GM23248 (cell line): ENCODE measurements around the gene PNMA1. TPM values are rescaled to one million over a fixed set of nuclear protein-coding genes. Genes with fewer than 3 reads are reported as not detected.

Source experiments
- DNase-seq: peaks from one replicate; pipeline ENCODE4 v3.0.0-alpha.2; 2015
- H2AFZ ChIP-seq: fragments of 200-600 bp; sonication (generic); 2 replicates; pipeline ENCODE4 v1.6.1; 2016; ENCODE audit warnings: antibody characterized with exemption
- H3F3A ChIP-seq: fragments of 200-600 bp; sonication (generic); 2 replicates; pipeline ENCODE4 v1.6.1; 2016; ENCODE audit warnings: mild to moderate bottlenecking, antibody characterized with exemption, mixed run types; ENCODE audit not compliant: insufficient read depth
- H3K27ac ChIP-seq: fragments of 200-600 bp; sonication (generic); 2 replicates; pipeline ENCODE4 v1.5.1; 2016; ENCODE audit warnings: mild to moderate bottlenecking
- H3K27me3 ChIP-seq: fragments of 200-600 bp; sonication (generic); replicated peaks from 2 replicates; pipeline ENCODE4 v1.6.1; 2016; ENCODE audit warnings: mild to moderate bottlenecking; ENCODE audit not compliant: insufficient read depth
- H3K36me3 ChIP-seq: fragments of 200-600 bp; sonication (generic); 2 replicates; pipeline ENCODE4 v1.6.1; 2016; ENCODE audit warnings: low read depth, mild to moderate bottlenecking
- H3K4me1 ChIP-seq: fragments of 200-600 bp; sonication (generic); 2 replicates; pipeline ENCODE4 v1.6.1; 2016; ENCODE audit warnings: mild to moderate bottlenecking; ENCODE audit not compliant: insufficient read depth
- H3K4me2 ChIP-seq: fragments of 200-600 bp; sonication (generic); one replicate; pipeline ENCODE4 v1.6.1; 2016; ENCODE audit warnings: mild to moderate bottlenecking; ENCODE audit not compliant: unreplicated experiment
- H3K4me3 ChIP-seq: fragments of 200-600 bp; sonication (generic); 2 replicates; pipeline ENCODE4 v1.5.1; 2016; ENCODE audit warnings: mild to moderate bottlenecking
- H3K79me2 ChIP-seq: fragments of 200-600 bp; sonication (generic); 2 replicates; pipeline ENCODE4 v1.6.1; 2016; ENCODE audit warnings: mild to moderate bottlenecking; ENCODE audit not compliant: insufficient read depth
- H3K9ac ChIP-seq: fragments of 200-600 bp; sonication (generic); 2 replicates; pipeline ENCODE4 v1.6.1; 2016; ENCODE audit warnings: mild to moderate bottlenecking
- H3K9me2 ChIP-seq: fragments of 200-600 bp; sonication (generic); 2 replicates; pipeline ENCODE4 v1.6.1; 2016; ENCODE audit warnings: mixed run types, mild to moderate bottlenecking, moderate library complexity; ENCODE audit not compliant: insufficient read depth
- H3K9me3 ChIP-seq: fragments of 200-600 bp; sonication (generic); one replicate; pipeline ENCODE4 v1.6.1; 2017; ENCODE audit warnings: low read depth
- H4K20me1 ChIP-seq: fragments of 200-600 bp; sonication (generic); 2 replicates; pipeline ENCODE4 v1.6.0; 2016; ENCODE audit not compliant: insufficient read depth
- EZH2 ChIP-seq: fragments of 200-600 bp; sonication (generic); IDR thresholded peaks from 2 replicates; pipeline ENCODE4 v1.6.1; 2018; ENCODE audit warnings: antibody characterized with exemption, mild to moderate bottlenecking; ENCODE audit not compliant: insufficient read depth, poor library complexity, severe bottlenecking
- EZH2phosphoT487 ChIP-seq: fragments of 200-600 bp; sonication (generic); IDR thresholded peaks from 2 replicates; pipeline ENCODE4 v1.6.1; 2018; ENCODE audit warnings: antibody characterized with exemption, moderate library complexity, mild to moderate bottlenecking, low read depth; ENCODE audit not compliant: insufficient read depth
- WGBS, 2 experiments: methylation state at CpG; one replicate each; pipeline ENCODE4 v1.1.6; 2015 to 2017; ENCODE audit warnings: low lambda C conversion rate in 2 of 2, low coverage in 1 of 2; ENCODE audit errors: missing lambda C conversion rate in 2 of 2; 5-methylcytosine and 5-hydroxymethylcytosine counted together
- in situ Hi-C: fragments of 300-500 bp; cut with MboI; formaldehyde crosslinking; loops from 2 replicates; pipeline ENCODE4 v1.15.0; 2020
- polyA plus RNA-seq: library from polyadenylated mRNA; unstranded; fragments of >200 nt; fragmentation: Nextera tagmentation; extraction: Ambion mirVana; gene quantifications from 2 replicates; pipeline ENCODE4 v1.2.1, GENCODE V29; 2016
- total RNA-seq: library from RNA; depleted of rRNA; stranded (reverse); fragments of >200 nt; shearing (Covaris generic); gene quantifications from 2 replicates; pipeline ENCODE4 v1.2.3, GENCODE V29; 2014

Gene PNMA1
- total and polyA plus RNA-seq, 2 experiments from 2014 or later = 14.2 to 64.7 TPM

GRCh38 chr14:73744874-73745529 lies 30.8 kb upstream of the PNMA1 start:
- Histone ChIP-seq H3K79me2 (peaks cover 97% of the 10 kb centered on the region), H3K27me3 (no peaks in the 10 kb centered on the region), H3K4me2 (no peak overlapping the region), H4K20me1 (peaks cover 27% of the 10 kb centered on the region), H2AFZ (no peak overlapping the region), H3K27ac (no peak overlapping the region), H3K4me1 (peaks cover 53% of the 10 kb centered on the region), H3K4me3 (no peak overlapping the region), H3K9me2 (no peaks in the 10 kb centered on the region), H3K36me3 (no peaks in the 10 kb centered on the region), H3K9ac (no peak overlapping the region), H3K9me3 (no peaks in the 10 kb centered on the region), H3F3A (peaks cover 8% of the 10 kb centered on the region; the same call in 1 of the 2 replicates)
- WGBS, 2 experiments = 83 to 85% methylated on average over 6 of the region's 6 CpGs
- no peak for DNase-seq
- in situ Hi-C loops = no loop called here
- TF ChIP-seq EZH2 (no peak), EZH2phosphoT487 (no peak)

GRCh38 chr14:73744175-73744867 lies 30.1 kb upstream of the PNMA1 start:
- H3K4me1 ChIP-seq = peaks cover 53% of the 10 kb centered on the region
- H3K4me2 ChIP-seq = no peak overlapping the region
- H3K27me3 ChIP-seq = no peaks in the 10 kb centered on the region
- H3K27ac ChIP-seq = peak overlapping the region; percentile 3; the same call in 1 of the 2 replicates
- no peak overlapping the region for H2AFZ ChIP-seq
- H3K9me2 ChIP-seq = no peaks in the 10 kb centered on the region
- no peaks in the 10 kb centered on the region for H3K36me3 ChIP-seq
- peaks cover 12% of the 10 kb centered on the region; the same call in 1 of the 2 replicates for H3F3A ChIP-seq
- peaks cover 97% of the 10 kb centered on the region for H3K79me2 ChIP-seq
- no peak overlapping the region for H3K4me3 ChIP-seq
- H4K20me1 ChIP-seq = peaks cover 27% of the 10 kb centered on the region
- no peak for TF ChIP-seq EZH2
- 55 to 60% methylated on average over 7 of the region's 7 CpGs for WGBS, 2 experiments
- peak overlapping the region; percentile 2; the same call in 1 of the 2 replicates for H3K9ac ChIP-seq
- no peak for DNase-seq
- H3K9me3 ChIP-seq = no peaks in the 10 kb centered on the region
- in situ Hi-C loops = no loop called here

GRCh38 chr14:73743431-73743931 lies 29.3 kb upstream of the PNMA1 start:
- no peak for DNase-seq
- H3K9ac ChIP-seq = peak overlapping the region; percentile 2; the same call in 1 of the 2 replicates
- H4K20me1 ChIP-seq = peaks cover 27% of the 10 kb centered on the region
- H2AFZ ChIP-seq = no peak overlapping the region
- H3K36me3 ChIP-seq = no peaks in the 10 kb centered on the region
- peaks cover 12% of the 10 kb centered on the region; the same call in 1 of the 2 replicates for H3F3A ChIP-seq
- in situ Hi-C loops = no loop called here
- TF ChIP-seq EZH2phosphoT487 (no peak), EZH2 (no peak)
- H3K4me3 ChIP-seq = no peak overlapping the region
- H3K27me3 ChIP-seq = no peaks in the 10 kb centered on the region
- peaks cover 97% of the 10 kb centered on the region for H3K79me2 ChIP-seq
- H3K27ac ChIP-seq = peak overlapping the region; percentile 3; the same call in 1 of the 2 replicates
- 54 to 57% methylated on average over 11 of the region's 11 CpGs for WGBS, 2 experiments
- H3K4me1 ChIP-seq = peaks cover 53% of the 10 kb centered on the region
- H3K4me2 ChIP-seq = no peak overlapping the region
- no peaks in the 10 kb centered on the region for H3K9me3 ChIP-seq
- H3K9me2 ChIP-seq = no peaks in the 10 kb centered on the region

- WGBS, 2 experiments = 66 to 69% methylated on average over 6 of the region's 6 CpGs
- no peaks in the 10 kb centered on the region for H3K27me3 ChIP-seq
- in situ Hi-C loops = no loop called here
- H3K4me2 ChIP-seq = no peak overlapping the region
- peaks cover 97% of the 10 kb centered on the region for H3K79me2 ChIP-seq
- no peaks in the 10 kb centered on the region for H3K9me3 ChIP-seq
- H3K4me3 ChIP-seq = no peak overlapping the region
- H2AFZ ChIP-seq = no peak overlapping the region
- TF ChIP-seq EZH2phosphoT487 = no peak
- no peak for TF ChIP-seq EZH2
- H3K9ac ChIP-seq = peak overlapping the region; percentile 69
- H3K27ac ChIP-seq = peak overlapping the region; percentile 76
- DNase-seq = no peak
- H3F3A ChIP-seq = peaks cover 12% of the 10 kb centered on the region; the same call in 1 of the 2 replicates
- H4K20me1 ChIP-seq = peaks cover 19% of the 10 kb centered on the region; the same call in 1 of the 2 replicates
- peaks cover 6% of the 10 kb centered on the region; the same call in 1 of the 2 replicates for H3K36me3 ChIP-seq
- peaks cover 53% of the 10 kb centered on the region for H3K4me1 ChIP-seq
- no peaks in the 10 kb centered on the region for H3K9me2 ChIP-seq
These were observed 28.5 kb upstream of the PNMA1 start for GRCh38 chr14:73742520-73743238.
